ENCODE data around the gene UBE2L5.

UBE2L5 gene

DNA sequence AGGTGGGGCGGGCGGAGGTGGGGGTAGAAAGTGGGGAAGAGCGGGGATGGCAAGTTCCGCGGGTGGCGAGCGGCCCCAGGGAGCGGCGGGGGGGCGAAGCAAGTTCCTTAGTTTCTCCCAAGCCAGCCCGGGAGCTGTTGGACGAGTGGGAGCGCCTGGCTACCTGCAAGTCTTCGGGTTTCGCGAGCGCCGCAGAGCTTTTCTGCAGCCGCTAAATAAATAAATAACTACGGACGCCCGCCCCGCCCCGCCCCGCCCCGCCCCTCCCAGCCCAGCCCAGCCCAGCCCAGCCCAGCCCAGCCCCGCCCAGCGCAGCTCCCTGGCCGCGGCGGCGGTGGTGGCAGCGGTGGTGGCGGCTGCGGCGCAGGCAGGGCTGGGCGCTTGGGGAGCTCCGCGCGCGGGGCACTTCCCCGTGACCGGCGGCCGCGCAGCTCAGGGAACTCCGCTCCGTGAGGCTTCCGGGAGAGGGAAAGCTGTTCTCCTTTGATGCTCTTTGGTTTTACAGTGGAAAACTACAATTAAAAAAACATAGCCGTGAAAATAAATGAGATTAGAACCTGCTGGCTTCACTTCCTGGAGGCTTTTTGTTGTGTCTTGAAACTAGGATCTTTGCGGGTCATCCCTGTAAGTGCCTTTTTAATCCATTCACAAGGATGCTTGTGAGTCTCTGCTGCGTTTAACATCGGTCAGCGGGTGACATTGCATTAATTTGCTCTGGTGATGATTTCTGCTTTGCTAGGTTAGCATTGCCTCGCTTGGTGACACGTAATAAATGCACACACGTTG lies at the start of gene UBE2L5:
UBE2L5 (plus strand) TSS at position 440 of the 786 bp plus-strand sequence. CDS start 5,498 bp downstream, outside the sequence.
- DNase-seq: peak; percentile 71 to 73

DNA sequence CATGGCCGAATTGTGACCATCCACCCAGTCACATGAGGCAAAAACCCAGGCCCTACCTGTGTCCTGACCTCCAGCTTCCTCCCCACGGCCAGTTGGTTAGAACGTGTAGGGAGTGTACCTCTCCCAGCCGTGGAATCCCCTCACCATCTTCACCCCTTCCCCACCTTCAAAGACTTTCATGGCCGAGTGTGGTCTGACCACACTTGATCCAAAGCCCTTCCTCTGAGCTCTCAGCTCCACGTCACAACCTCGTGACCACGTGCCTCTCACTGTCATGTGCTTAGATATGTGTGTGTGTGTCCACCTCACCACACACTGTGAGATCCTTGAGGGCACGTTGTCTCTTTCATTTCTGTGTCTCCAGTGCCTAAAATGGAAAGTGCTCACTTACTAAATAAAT lies 48.6 kb upstream of the UBE2L5 start:
- DNase-seq: peak; percentile 63 to 67

DNA sequence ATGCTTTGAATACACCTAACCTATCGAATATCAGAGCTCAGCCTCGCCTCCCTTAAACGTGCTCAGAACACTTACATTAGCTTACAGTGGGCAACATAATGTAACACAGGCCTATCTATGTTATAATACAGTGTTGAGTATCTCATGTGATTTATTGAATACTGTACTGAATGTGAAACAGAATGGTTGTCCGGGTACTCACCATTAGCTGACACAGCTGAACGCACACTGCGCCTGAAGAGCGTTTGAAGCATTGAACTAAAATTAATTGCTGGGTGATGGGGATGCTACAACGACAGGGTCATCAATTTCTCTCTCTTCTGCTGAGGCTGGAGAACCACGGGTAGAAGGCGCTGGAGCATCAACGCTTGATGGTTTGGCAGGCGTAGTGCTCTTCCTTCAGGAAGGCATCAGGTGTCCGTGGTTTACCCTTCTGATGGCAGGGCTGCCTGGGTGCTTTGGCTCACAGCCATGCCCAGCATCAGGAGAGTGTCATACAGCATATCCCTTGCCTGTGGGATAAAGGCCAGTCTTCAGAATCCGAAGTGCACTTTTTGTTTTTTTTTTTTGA lies 46.9 kb upstream of the UBE2L5 start:
- no peak for DNase-seq

DNA sequence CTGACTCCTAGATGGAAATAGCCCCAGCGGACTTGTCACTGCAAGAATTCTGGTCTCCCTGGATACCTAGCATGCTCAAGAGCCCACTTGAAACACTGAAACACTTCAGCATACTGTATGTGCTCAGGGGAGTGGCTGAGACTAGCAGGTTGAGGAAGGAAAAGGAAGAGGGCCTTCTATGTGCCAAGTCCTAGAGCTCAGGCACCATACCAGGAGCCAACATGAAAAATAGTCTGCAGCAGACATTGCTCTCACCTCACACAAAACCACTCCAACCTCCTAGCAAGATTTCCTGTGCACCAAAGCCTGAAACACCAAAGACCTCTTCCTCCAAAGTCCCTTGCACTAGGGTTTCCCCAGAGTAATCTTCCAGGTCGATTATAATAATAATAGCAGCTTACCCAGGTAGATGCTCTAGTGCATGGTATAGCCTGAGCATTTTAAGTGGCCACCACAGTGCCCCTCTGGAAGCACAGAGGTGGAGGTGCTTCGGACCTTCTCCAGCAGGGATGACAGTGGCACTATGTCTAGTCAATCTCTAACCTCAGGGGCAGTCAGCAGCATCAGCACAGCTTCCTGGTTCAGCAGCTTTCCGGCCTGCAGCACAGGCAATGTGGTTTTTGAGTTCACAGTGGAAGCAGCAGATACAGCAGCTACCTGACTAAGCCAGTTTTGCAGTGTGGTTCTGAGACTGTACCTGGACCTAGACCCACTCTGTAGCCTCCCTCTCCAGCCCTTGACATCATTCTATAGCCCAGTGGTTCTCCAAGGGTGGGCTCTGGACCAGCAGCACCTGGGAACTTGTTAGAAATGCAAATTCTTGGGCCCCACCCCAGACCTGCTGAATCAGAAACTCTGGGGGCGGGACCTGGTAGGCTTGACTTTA lies 45.6 kb upstream of the UBE2L5 start:
- peak; percentile 70 to 73 for DNase-seq

DNA sequence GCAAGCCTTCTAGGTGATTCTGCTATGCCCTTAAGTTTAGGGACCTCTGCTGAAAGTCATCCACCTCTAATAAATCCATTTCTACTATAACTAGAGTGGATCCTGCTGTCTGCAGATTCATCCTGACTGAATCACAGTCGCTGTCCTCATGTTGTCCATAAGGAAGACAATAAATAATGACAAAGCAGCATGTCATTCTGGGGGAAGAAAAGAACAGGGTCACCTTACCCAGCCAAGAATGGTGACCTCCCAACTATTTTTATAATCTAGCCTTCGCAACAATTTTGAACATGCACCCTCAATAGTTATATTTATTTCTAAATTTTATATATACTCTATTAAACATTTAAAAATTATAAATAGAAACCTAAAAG lies 45.0 kb upstream of the UBE2L5 start:
- DNase-seq: no peak

DNA sequence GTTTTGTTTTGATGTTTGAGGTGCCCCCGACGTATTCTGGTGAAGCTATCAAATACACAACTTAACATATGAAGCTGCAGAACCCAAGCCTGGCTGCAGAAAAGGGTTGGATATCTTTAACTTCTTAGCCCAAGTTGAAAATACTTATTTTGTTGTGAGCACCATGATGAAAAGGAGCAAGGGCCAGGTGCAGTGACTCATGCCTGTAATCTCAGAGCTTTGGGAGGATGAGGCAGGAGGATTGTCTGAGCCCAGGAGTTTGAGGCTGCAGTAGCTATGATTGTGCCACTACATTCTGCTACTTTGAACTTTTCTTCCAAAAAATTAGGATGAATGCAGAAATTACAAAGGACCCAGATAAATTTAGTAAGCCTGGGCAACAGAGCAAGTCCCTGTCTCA lies 44.1 kb upstream of the UBE2L5 start:
- no peak for DNase-seq

DNA sequence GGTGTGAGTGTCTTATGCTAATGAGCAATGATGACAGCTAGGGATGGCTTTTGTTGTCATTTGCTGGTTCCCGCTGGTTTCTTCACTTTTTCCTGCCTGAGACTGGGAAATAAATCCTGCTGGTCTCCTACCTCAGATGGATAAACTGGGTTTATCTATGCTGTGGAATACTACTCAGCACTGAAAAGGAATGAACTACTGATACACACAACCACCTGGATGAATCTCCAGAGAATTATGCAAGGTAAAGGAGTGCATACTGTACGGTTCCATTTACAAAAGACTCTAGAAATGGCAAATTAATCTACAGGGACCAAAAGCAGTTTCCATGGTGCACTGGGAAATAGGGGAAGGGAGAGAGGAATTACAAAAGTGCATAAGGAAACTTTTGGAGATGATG lies 41.2 kb upstream of the UBE2L5 start:
- DNase-seq: no peak

DNA sequence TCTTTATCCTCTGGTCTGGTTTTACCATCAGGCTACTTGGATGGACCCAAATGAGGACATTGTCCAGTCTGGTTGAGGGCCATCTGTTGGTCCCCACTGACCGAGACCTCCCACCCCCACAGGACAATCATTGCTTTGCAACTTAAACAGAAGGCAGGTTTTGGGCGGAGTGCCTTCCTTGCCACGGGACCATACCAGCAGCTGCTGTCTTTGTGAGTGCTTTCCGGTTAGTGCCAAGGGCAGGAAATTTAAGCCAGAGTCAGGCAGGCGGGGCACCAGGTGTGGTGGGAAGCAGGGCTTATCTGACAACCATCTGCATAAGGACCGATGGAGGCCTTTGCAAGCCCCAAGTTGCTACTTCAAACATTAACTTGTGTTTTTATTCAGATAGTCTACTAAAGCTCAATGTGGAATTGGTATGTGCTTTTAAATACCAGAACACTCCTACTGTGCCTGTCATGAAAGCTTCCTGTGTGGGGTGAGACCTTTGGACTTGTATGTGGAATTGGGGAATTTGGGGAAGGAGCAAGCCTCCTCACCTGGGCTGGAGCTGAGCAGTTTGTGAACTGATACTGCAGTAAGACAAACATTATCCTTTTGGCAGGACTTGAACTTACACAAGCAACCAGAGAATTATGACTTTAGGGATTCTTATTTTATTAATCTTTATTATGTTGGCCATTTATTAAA lies 39.3 kb upstream of the UBE2L5 start:
- DNase-seq: no peak

DNA sequence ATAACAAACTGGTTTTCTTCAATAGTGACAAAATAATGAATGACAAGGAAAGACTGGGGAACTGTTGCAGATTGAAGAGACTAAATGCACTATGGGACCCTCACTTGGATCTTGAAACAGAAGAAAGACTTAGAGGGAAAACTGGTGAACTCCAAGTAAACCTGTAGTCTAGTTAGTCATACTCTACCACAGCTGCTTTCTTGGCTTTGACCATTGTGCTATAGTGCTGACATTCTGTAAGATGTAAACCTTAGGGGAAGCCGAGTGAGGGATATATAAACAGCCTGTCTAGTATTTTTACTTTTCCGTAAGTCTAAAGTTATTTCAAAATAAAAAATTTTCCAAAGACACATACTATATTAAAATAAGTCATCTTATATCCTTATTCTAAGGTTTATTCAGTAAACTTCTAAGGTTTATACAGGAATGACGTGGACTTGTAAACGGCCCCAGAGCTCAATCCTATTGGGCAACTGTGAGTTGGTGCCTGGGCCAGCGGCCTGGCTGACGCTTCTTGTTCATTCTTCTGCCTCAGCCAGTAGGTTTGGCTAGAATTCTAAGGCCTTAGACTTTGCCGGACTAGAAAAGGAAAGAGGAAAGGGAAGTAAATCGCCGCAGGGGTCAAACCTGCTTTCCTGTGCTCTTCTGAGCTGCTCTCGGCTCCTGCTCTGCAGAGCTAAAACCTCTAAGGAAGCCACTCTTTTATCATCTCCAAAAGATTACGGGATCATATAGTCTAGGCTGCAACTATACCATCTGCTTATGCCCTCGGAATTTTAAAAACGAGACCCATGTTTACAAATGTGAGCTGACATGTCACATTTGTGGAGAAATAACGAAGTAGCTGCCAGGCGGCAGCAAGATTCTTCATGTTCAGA lies 33.6 kb upstream of the UBE2L5 start:
- DNase-seq: no peak

DNA sequence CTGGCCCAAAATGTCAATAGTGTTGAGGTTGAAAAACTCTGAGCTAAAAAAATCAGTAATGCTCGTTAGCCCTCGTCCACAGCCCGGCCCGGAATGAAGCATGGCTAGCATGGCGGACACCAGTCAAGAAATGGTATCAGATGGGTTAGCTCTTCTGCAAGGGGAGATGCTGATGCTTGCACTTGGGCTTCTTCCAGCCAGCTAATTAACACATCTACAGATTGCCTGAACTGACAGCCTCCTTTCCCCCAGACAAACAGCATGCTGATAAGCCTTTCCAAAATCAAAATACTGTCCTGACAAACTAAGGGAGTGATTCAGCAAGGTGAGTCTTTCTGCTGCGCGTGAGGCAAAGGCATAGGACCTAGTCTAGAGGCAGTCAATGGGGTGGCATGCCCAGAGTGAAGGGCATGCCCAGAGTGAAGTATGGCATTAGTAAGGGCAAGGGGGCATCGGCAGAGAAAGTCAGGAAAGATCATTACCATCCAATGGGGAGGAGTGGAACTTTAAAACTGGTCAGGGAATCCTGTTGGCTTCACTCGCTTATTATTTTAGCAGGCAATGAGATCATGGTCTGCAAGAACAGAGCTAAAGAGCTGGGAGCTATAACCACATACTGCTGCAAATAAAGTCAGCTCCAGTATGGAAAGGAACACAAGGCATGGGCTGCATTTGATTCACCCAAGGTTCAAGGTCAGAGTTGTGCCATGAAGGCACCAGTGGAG lies 30.2 kb upstream of the UBE2L5 start:
- no peak for DNase-seq

DNA sequence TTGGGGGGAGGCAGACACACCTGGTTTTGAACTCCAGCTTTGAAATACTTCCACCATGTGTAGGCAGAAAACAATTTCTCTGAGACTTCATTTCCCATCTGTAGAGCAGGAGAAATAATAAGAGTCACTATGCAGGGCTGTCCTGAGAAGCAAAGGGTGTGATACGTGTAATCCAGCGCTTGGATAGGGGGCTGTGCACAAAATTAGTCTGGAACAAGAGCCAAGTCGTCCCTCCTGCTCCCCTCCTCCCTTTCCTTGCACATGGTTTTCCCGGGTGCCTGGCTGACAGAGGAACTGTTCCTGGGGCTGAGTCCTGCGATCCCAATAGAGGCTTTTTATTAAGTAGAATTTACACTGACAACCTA lies 29.6 kb upstream of the UBE2L5 start:
- DNase-seq: no peak

DNA sequence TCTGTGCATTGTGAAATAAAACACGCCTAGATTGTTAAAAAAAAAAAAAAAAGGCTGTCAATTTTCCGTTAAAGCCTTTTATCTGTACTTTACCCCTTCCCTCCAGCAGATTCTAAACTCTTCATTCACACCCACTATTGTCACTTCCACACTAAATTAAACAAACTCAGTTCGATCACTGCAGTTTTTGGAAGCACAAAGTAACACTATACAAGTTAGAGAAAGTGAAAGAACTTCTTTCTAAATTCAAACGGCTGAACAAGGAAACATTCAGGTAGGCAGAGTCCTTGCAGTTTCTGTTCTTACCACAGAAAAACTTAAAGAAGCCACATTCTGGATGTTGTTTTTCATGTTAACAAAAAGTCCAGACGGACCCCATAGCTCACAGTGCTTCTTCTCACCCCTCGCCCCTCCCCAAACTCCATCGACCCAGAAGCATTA lies 27.5 kb upstream of the UBE2L5 start:
- peak in 1 of 2 donors; percentile 52 for DNase-seq

DNA sequence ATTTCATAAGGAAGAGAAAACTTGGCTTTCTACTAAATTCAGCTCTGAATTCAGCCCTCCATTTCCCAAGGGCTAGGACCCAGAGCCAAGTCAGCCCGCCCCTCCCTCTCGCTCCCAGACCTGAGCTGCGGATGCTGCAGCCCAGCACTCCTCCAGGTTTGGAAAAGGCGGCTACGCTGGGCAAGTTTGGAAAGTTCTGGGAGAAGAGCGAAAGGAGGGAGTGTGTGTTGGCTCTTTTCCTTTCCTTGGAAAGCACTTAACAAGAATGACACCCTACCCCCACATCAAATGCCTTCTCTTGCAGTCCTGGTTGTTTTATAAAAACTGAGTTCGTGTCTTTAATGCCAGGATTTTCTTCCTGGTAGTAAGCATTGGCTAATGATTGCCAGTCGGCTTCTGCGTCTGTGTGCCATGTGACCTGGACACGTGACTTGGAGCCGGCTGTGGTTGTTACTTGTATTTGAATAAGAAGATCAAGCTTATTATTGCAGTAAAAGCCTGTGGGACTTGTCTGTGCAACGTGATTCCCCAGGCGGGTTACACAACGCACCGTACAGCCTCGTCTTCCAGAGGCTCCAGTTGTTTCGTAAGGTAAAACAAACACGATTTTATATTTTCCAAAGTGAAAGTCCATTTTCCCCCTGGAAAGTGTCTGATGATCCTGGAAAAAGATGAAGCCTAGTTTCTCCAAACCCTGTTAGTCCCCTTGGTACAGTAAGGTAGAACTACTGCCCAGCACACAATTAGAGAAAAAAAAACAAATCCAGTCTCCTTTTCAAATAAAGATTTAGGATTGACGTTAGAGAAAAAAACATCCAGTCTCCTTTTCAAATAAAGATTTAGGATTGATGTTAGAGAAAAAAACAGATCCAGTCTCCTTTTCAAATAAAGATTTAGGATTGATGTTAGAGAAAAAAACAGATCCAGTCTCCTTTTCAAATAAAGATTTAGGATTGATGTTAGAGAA lies 26.8 kb upstream of the UBE2L5 start:
- DNase-seq: peak; percentile 77 to 80

DNA sequence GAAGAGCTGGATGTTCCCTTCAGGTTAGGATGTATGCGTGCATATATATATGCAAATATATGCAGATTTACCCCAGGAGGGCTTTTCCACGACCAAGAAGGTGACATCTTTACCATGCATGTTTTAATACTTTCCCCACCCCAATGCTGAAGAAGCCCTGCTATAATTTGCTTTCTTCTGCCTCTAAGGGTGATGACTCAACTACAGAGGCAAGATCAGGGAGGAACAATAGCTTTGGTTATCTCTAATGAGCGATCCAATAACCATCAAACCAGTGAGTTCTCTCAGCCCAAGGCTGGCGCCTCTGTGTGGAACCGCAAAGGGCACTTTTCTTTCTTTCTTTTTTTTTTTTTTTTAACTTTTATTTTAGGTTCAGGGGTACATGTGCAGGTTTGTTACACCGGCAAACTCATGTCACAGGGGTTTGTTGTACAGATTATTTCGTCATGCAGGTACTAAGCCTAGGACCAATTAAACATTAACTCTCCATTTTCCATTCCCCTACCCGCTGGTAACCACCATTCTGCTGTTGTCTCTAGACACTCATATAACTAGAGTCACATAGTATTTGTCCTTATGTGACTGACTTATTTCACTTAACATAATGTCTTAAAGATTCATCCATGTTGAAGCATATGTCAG lies 25.7 kb upstream of the UBE2L5 start:
- peak in 1 of 2 donors; percentile 25 for DNase-seq

DNA sequence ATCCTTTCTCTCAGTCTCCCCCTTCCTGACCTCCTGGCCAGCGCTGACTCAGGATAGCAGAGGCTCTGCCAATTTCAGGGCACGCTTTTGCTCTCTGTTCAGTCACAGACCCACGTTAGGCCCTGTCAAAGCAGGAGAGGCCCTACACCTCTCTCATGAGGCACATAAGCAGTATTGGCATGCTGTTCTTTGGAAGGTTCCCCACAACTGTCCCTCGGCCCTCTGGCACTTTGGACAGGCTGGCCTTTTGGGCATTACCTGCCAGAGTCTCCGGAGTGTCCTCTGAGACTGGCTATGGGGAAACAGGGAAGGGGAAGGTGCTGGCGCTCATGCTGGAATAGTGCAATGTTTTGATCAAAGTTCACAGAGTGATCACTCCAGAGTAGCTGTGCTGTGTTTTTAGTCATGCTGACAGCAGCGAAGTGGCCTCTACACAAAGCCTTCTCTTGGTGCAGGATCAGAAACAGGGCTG lies 23.7 kb upstream of the UBE2L5 start:
- no peak for DNase-seq

DNA sequence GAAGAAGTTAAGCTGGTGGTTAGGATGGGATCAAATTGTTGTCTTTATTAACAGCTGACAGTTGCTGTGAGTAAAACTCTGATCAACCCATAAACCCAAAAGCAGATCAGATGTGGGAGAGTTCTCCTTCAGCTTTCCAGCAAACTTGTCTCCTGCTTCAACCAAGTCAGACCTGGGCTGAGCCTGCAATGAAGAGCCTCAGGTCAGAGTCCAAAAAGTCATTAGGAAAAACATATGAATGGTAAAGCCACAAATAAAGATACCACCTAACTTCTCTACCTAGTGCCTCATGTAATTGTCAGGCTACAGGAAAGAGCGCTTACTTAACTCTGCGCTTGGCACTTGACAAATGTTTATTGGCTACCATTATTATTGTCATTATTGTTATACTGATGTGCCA lies 21.9 kb upstream of the UBE2L5 start:
- no peak for DNase-seq

DNA sequence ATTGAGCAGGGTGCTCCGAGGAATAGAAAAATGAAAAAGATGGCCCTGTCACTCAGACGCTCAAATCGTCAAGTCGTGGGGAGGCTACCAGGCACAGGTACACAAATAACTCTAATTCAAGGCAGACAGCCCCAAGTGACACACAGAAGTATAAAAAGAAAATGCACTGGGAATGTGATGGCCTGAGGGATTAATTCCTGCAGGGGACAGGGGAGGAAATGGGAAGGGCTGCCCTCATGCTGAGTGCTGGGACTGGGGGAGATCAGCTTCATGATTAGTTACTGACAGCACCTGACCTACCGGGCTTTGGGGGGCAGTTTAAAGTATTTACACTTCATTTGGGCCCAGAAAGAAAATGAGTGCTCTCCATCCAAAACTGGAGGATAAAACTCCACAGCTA lies 20.9 kb upstream of the UBE2L5 start:
- no peak for DNase-seq

DNA sequence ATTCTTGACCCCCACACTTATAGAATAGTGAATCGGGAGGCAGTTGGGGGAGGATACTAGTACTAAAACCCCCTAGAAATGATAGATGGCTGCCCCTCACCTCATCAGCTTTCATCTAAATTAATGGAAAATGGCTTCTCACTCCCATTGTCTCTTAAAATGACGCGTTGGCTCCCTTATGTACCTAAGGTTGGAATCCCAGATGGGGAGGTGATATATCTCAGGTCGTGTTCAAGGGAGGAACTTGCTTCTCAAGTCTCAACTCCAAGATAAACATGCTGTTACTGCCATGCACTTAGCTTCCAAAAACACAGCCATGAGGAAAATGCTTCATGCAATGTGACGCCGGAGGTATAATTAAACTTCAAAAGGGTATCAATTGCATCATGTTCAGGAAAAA lies 18.8 kb upstream of the UBE2L5 start:
- DNase-seq: no peak

DNA sequence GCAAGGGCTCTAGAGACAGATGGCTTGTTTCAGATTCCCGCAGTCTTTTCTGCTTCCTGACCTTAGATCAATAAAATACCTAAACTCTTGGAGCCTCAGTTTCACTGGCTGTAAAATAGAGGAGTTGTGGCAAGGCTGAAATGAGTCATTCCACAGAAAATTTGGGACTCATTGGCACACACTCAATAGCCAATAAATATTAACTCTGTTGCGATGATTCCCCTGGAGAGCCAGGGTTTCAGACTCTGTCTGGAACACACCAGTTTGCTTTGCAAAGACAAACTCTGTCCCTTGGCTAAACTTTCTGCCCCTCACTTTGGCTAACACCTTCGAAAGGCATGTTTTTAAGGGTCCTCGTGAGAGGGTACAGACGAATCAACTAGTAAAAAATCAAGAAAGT lies 18.1 kb upstream of the UBE2L5 start:
- DNase-seq: no peak

Measured in CD4-positive, alpha-beta T cell treated with Interleukin-1 beta for 1 hour (primary cell).